OCI-LY1 (cell line): ENCODE results near the gene RXFP4.

Source experiments
- H2AFZ ChIP-seq: fragments of 200-600 bp; sonication (generic), shearing (Covaris generic); 2 replicates; pipeline ENCODE4 v1.6.0; 2014; ENCODE audit warnings: antibody characterized with exemption, mild to moderate bottlenecking, low read length
- H3F3A ChIP-seq: fragments of 200-600 bp; sonication (generic), shearing (Covaris generic); 2 replicates; pipeline ENCODE4 v1.6.0; 2014; ENCODE audit warnings: mild to moderate bottlenecking, antibody characterized with exemption, low read length, moderate library complexity; ENCODE audit not compliant: insufficient read depth
- H3K27ac ChIP-seq: fragments of 200-600 bp; sonication (generic); 2 replicates; pipeline ENCODE4 v1.5.1; 2014; ENCODE audit warnings: low read length, mixed run types, mild to moderate bottlenecking, low read depth; ENCODE audit not compliant: poor library complexity, severe bottlenecking
- H3K27me3 ChIP-seq: fragments of 200-600 bp; sonication (generic); 2 replicates; pipeline ENCODE4 v1.6.0; 2014; ENCODE audit warnings: antibody characterized with exemption, mild to moderate bottlenecking, low read length, moderate library complexity; ENCODE audit not compliant: insufficient read depth
- H3K36me3 ChIP-seq: fragments of 200-600 bp; sonication (generic); 2 replicates; pipeline ENCODE4 v1.6.1; 2014; ENCODE audit warnings: mild to moderate bottlenecking, antibody characterized with exemption, low read length, moderate library complexity, mixed read lengths; ENCODE audit not compliant: insufficient read depth
- H3K4me1 ChIP-seq: fragments of 200-600 bp; sonication (generic); 2 replicates; pipeline ENCODE4 v1.5.1; 2014; ENCODE audit warnings: mild to moderate bottlenecking, low read length, moderate library complexity; ENCODE audit not compliant: insufficient read depth, severe bottlenecking
- H3K4me2 ChIP-seq: fragments of 200-600 bp; sonication (generic), shearing (Covaris generic); 2 replicates; pipeline ENCODE4 v1.6.1; 2014; ENCODE audit warnings: low read length
- H3K4me3 ChIP-seq: fragments of 200-600 bp; sonication (generic); 2 replicates; pipeline ENCODE4 v1.5.1; 2014; ENCODE audit warnings: low read length, low read depth, mild to moderate bottlenecking, mixed read lengths; ENCODE audit not compliant: poor library complexity, severe bottlenecking
- H3K79me2 ChIP-seq: fragments of 200-600 bp; shearing (Covaris generic); 2 replicates; pipeline ENCODE4 v1.6.1; 2016; ENCODE audit warnings: mixed run types, low read length, mixed read lengths; ENCODE audit not compliant: insufficient read depth
- H3K9ac ChIP-seq: fragments of 200-600 bp; sonication (generic), shearing (Covaris generic); 2 replicates; pipeline ENCODE4 v1.6.1; 2014; ENCODE audit warnings: mild to moderate bottlenecking, low read length, mixed read lengths
- H3K9me2 ChIP-seq: fragments of 200-600 bp; sonication (generic), shearing (Covaris generic); 2 replicates; pipeline ENCODE4 v1.6.1; 2014; ENCODE audit warnings: low read depth, mild to moderate bottlenecking, low read length, mixed read lengths
- H3K9me3 ChIP-seq: fragments of 200-600 bp; shearing (Covaris generic); 2 replicates; pipeline ENCODE4 v1.6.1; 2014; ENCODE audit warnings: low read length, mixed read lengths
- H4K20me1 ChIP-seq: fragments of 200-600 bp; sonication (generic), shearing (Covaris generic); 2 replicates; pipeline ENCODE4 v1.6.0; 2016; ENCODE audit warnings: mild to moderate bottlenecking, low read length; ENCODE audit not compliant: insufficient read depth
- CTCF ChIP-seq: fragments of 200-600 bp; sonication (generic), shearing (Covaris generic); IDR thresholded peaks from 2 replicates; pipeline ENCODE4 v1.5.1; 2017; ENCODE audit warnings: mild to moderate bottlenecking, antibody characterized with exemption, low read length, moderate library complexity, mixed read lengths
- EZH2 ChIP-seq: fragments of 200-600 bp; sonication (generic), shearing (Covaris generic); IDR thresholded peaks from 2 replicates; pipeline ENCODE4 v1.8.0; 2017; ENCODE audit warnings: borderline replicate concordance, mixed run types, mild to moderate bottlenecking, antibody characterized with exemption, low read length, moderate library complexity, mixed read lengths

RXFP4 gene

GRCh38 chr1:155933591-155934096, 7.8 kb upstream of the RXFP4 start:
- H3K4me1 ChIP-seq, result peaks cover 45% of the 10 kb centered on the region
- peaks cover 34% of the 10 kb centered on the region for H3K79me2 ChIP-seq
- H4K20me1 ChIP-seq, result no peaks in the 10 kb centered on the region
- peak overlapping the region; percentile 95 for H3K9ac ChIP-seq
- H3K27ac ChIP-seq, result peak overlapping the region; percentile 61
- peaks cover 53% of the 10 kb centered on the region for H3K36me3 ChIP-seq
- no peaks in the 10 kb centered on the region for H3K9me3 ChIP-seq
- no peak overlapping the region for H2AFZ ChIP-seq
- peak overlapping the region; percentile 76 for H3K4me2 ChIP-seq
- no peaks in the 10 kb centered on the region for H3K9me2 ChIP-seq
- no peaks in the 10 kb centered on the region for H3K27me3 ChIP-seq
- TF ChIP-seq CTCF (no peak), EZH2 (no peak)
- peaks cover 5% of the 10 kb centered on the region; the same call in 1 of the 2 replicates for H3F3A ChIP-seq
- H3K4me3 ChIP-seq, result peak overlapping the region; percentile 90

DNA sequence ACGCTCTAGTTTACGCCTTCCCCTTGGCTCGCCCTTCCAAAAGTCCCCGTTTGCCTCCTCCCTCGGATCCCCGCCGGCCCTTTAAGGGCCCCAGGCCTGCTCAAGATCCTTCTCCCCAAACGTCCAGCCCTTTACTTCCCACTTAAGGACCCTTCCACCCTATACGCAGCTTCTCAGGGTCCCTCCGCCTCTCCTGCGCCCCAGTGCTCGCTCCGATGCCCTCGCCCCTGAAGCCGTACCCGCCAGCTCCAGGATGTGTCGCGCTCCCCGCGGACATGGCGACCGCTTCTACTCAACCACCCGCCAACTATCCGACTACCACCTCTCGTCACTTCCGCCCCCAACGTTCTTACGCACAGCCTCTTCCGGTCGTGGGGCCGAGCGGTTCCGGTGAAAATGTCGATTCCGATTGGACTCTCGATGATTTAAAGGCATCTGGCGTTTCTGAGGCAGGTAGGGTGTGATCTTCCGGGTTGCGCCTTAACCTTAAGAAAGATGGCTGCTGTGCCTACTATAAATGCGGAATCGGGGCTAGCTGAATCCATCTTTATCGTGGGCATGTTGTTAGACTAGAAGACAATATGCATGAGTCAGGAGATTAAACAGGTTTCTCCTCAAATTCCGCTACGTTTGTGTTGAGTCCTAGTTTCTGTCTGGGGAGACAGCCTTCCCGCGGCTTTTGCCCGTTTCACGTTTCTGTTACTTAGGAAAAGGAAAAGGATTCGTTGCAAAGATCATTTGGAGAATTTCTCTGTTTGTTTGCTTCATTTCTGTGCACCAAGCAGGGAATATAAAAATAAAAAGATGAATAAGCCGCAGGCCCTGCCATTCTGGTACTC, 7.1 kb upstream of the RXFP4 start, which contains the start of gene KHDC4:
Gene KHDC4, minus strand, starts transcription at position 317 of the 839 bp plus-strand sequence. Its CDS starts 40 bp downstream, at position 277.
- TF ChIP-seq CTCF, result no peak
- no peak for TF ChIP-seq EZH2
- peaks cover 5% of the 10 kb centered on the region; the same call in 1 of the 2 replicates for H3F3A ChIP-seq
- peaks cover 34% of the 10 kb centered on the region for H3K79me2 ChIP-seq

GRCh38 chr1:155934936-155935590, 6.4 kb upstream of the RXFP4 start:
- Histone ChIP-seq H3K9me3 (no peaks in the 10 kb centered on the region), H3F3A (peaks cover 5% of the 10 kb centered on the region; the same call in 1 of the 2 replicates), H3K4me3 (peak overlapping the region; percentile 90), H4K20me1 (no peaks in the 10 kb centered on the region), H3K27ac (peak overlapping the region; percentile 79), H3K36me3 (peaks cover 41% of the 10 kb centered on the region), H3K79me2 (peaks cover 34% of the 10 kb centered on the region), H2AFZ (peak overlapping the region; percentile 56; the same call in 1 of the 2 replicates), H3K27me3 (no peaks in the 10 kb centered on the region), H3K4me2 (peak overlapping the region; percentile 78), H3K9ac (peak overlapping the region; percentile 75), H3K9me2 (no peaks in the 10 kb centered on the region), H3K4me1 (peaks cover 50% of the 10 kb centered on the region)
- TF ChIP-seq EZH2 (no peak), CTCF (no peak)

More for the DNA sequence above, 7.1 kb upstream of the RXFP4 start, which contains the start of gene KHDC4:
- Histone ChIP-seq H4K20me1 (no peaks in the 10 kb centered on the region), H3K27me3 (no peaks in the 10 kb centered on the region), H2AFZ (peak within 1 kb of the TSS; percentile 56; the same call in 1 of the 2 replicates), H3K36me3 (peaks cover 46% of the 10 kb centered on the region), H3K9ac (peak within 1 kb of the TSS; percentile 95), H3K4me3 (peak within 1 kb of the TSS; percentile 90), H3K27ac (peak within 1 kb of the TSS; percentile 79), H3K4me1 (peaks cover 47% of the 10 kb centered on the region), H3K9me3 (no peaks in the 10 kb centered on the region), H3K9me2 (no peaks in the 10 kb centered on the region), H3K4me2 (peak within 1 kb of the TSS; percentile 78)
